Measurements from ENCODE around the gene ECT2.
"Not testable (repeated sequence)": the region's sequence is repeated elsewhere in the genome, so short reads cannot be mapped to it uniquely, and the experiment has no call there.

The ECT2 gene

GRCh38 chr3:172726380-172726779 lies 24.1 kb upstream of the ECT2 start:
- no peak for DNase-seq (ENCODE audit: low read depth, low spot score)
- no peak overlapping the region for H3K27ac ChIP-seq

- no peak overlapping the region for H3K27ac ChIP-seq
- no peak for DNase-seq (ENCODE audit: low read depth, low spot score)
Measured at GRCh38 chr3:172735014-172735413, 15.5 kb upstream of the ECT2 start.

DNA sequence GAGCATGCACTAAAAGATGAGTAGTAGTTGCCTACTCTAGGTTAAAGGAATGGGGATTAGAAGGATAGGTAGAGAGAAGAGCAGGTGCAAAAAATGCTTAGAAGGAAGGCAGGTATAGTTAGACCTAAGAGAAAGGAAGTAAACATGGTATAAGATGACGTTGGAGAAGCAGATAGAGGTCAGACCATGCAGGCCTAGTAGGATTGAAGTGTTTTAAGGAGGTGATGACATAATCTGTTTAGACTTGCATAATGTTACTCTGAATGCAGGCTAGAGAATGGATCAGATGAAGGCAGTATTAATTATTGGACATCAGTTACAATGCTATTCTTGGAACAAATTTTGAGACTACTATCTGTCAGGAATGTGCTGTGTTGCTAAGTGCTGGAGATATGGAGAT lies 11.1 kb upstream of the ECT2 start:
- no peak for DNase-seq (ENCODE audit: low read depth, low spot score)
- H3K27ac ChIP-seq: no peak overlapping the region

- no peak for DNase-seq (ENCODE audit: low read depth, low spot score)
Measured at GRCh38 chr3:172746475-172746874, 4.1 kb upstream of the ECT2 start.

GRCh38 chr3:172749230-172749965 lies 1.1 kb upstream of the ECT2 start:
- peak; percentile 74 for DNase-seq (ENCODE audit: low read depth, low spot score)
- H3K27ac ChIP-seq: peak overlapping the region; percentile 96

More at GRCh38 chr3:172746475-172746874, 4.1 kb upstream of the ECT2 start:
- no peak overlapping the region for H3K27ac ChIP-seq

GRCh38 chr3:172750069-172750367 lies 508 bp upstream of the ECT2 start:
- no peak for DNase-seq (ENCODE audit: low read depth, low spot score)
- peak overlapping the region; percentile 96 for H3K27ac ChIP-seq

- DNase-seq (ENCODE audit: low read depth, low spot score): no peak
- H3K27ac ChIP-seq: peak overlapping the region; percentile 96
Measured at GRCh38 chr3:172751175-172751704, 714 bp downstream of the ECT2 start.

DNA sequence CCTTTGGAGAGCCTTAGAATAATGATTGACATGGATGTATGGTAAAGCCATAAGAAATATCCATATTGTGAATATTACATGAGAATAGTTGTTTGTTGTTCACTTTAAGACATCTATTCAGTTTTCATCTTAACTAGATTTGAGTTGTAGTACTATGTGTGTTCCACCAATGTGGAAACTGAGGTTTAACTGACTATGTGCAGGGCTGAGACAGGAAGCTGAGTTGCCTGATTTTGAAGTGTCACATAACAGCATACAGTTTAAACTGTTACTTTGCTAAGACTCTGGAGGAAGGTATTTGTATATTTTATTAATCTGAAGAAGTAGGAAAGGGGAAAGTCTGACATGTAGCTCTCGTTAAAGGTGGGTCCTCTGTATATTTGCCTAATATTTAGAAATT lies 2.1 kb downstream of the ECT2 start:
- H3K27ac ChIP-seq: no peak overlapping the region

GRCh38 chr3:172753125-172753524 lies 2.6 kb downstream of the ECT2 start:
- H3K27ac ChIP-seq: no peak overlapping the region
- DNase-seq (ENCODE audit: low read depth, low spot score): no peak

More for the DNA sequence above, 2.1 kb downstream of the ECT2 start:
- no peak for DNase-seq (ENCODE audit: low read depth, low spot score)

DNA sequence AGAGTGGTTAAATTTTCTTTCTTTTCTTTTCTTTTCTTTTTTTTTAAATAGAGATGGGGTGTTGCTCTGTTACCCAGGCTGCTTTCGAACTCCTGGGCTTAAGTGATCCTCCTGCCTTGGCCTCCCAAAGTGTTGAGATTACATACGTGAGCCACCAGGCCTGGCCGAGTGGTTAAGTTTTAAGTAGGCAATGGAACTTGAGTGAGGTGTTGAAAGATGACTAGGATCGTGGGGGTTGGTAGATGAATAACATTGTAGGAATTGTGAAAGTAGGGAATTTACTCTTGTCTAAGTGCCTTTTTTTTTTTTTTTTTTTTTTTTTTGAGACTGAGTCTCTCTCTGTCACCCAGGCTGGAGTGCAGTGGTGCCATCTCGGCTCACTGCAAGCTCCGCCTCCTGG lies 9.9 kb downstream of the ECT2 start:
- not testable (repeated sequence) for DNase-seq (ENCODE audit: low read depth, low spot score); H3K27ac ChIP-seq

- H3K27ac ChIP-seq: no peak overlapping the region
- no peak for DNase-seq (ENCODE audit: low read depth, low spot score)
Measured at GRCh38 chr3:172766241-172766640, 15.7 kb downstream of the ECT2 start.

- H3K27ac ChIP-seq: no peak overlapping the region
- no peak for DNase-seq (ENCODE audit: low read depth, low spot score)
Measured at GRCh38 chr3:172766718-172767405, 16.3 kb downstream of the ECT2 start.

- DNase-seq (ENCODE audit: low read depth, low spot score): no peak
- no peak overlapping the region for H3K27ac ChIP-seq
Measured at GRCh38 chr3:172770382-172770781, 19.9 kb downstream of the ECT2 start.

DNA sequence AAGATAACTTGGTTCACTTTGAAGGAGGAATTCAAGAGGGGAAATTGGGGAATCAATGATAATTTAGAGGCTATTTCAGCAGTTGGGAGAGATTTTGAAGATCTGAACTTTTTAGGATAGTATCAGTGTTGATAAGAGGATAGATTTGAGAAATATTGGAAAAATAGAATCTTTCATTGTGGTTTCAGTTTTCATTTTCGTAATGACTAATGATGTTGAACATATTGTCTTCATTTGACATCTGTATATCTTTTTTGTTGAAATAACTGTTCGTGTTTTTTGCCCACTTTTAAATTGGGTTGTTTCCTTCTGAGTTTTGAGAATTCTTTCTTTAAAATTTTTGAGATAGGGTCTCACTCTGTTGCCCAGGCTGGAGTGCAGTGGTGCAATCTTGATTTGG lies 21.1 kb downstream of the ECT2 start:
- H3K27ac ChIP-seq: no peak overlapping the region
- no peak for DNase-seq (ENCODE audit: low read depth, low spot score)

- no peak for DNase-seq (ENCODE audit: low read depth, low spot score)
- no peak overlapping the region for H3K27ac ChIP-seq
Measured at GRCh38 chr3:172776049-172776717, 25.7 kb downstream of the ECT2 start.

- H3K27ac ChIP-seq: no peak overlapping the region
- DNase-seq (ENCODE audit: low read depth, low spot score): no peak
Measured at GRCh38 chr3:172777901-172778300, 27.4 kb downstream of the ECT2 start.

GRCh38 chr3:172782235-172782634 lies 31.7 kb downstream of the ECT2 start:
- no peak overlapping the region for H3K27ac ChIP-seq
- no peak for DNase-seq (ENCODE audit: low read depth, low spot score)

DNA sequence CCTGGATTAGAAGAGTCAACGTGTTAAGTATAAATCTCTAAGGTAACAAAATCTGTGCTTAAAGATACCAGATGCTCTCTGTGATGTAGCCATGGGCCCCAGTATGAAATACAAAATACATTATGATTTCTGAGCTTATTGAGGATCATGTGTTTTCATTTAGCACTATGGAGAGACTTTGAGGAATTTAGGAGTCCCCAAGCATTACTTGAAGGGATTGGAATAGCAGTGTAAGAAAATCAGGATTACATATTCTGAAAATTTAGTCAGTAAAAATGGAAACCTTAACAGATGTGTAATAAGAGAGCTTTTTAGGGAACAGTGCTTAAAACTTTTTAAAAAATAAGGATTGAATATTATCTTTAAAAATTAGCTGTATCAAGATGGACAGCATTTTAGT lies 35.5 kb downstream of the ECT2 start:
- DNase-seq (ENCODE audit: low read depth, low spot score): no peak
- H3K27ac ChIP-seq: no peak overlapping the region

GRCh38 chr3:172787019-172787418 lies 36.5 kb downstream of the ECT2 start:
- no peak for DNase-seq (ENCODE audit: low read depth, low spot score)
- no peak overlapping the region for H3K27ac ChIP-seq

GRCh38 chr3:172787746-172788145 lies 37.2 kb downstream of the ECT2 start:
- H3K27ac ChIP-seq: no peak overlapping the region
- no peak for DNase-seq (ENCODE audit: low read depth, low spot score)

- DNase-seq (ENCODE audit: low read depth, low spot score): no peak
- H3K27ac ChIP-seq: no peak overlapping the region
Measured at GRCh38 chr3:172799246-172799645, 48.7 kb downstream of the ECT2 start.
